Activated CD8-positive, alpha-beta memory T cell treated with anti-CD3 and anti-CD28 coated beads, Interleukin-2, amount 10 ng/mL, durations not matched to agents 7 days and 5 days (primary cell): ENCODE data around the gene SERTM1. TPM values are rescaled to one million over a fixed set of nuclear protein-coding genes. Genes with fewer than 3 reads are reported as not detected.

Experiments used
- ATAC-seq: fragments of 150-1000 bp; cut with Tn5 transposase; one replicate; pipeline ENCODE4 v1.10.0; 2021; ENCODE audit warnings: moderate library complexity
- CTCF ChIA-PET: fragments of 350-600 bp; sonication (Branson Sonifier 250); formaldehyde crosslinking; loops from one replicate; lab custom pipeline; 2021; ENCODE audit warnings: antibody characterized with exemption; lab: Charles Lee
- DNase-seq: peaks from one replicate; pipeline ENCODE4 v3.0.0-alpha.2; 2020
- H3K27ac Mint-ChIP-seq: one replicate; pipeline ENCODE4 v1.8.0; 2021; ENCODE audit warnings: mild to moderate bottlenecking, mixed read lengths
- H3K27me3 Mint-ChIP-seq: one replicate; pipeline ENCODE4 v1.8.0; 2021; ENCODE audit warnings: mixed read lengths
- H3K36me3 Mint-ChIP-seq: one replicate; pipeline ENCODE4 v1.8.0; 2021; ENCODE audit warnings: mild to moderate bottlenecking, mixed read lengths
- H3K4me1 Mint-ChIP-seq: one replicate; pipeline ENCODE4 v1.8.0; 2021; ENCODE audit warnings: mixed read lengths
- H3K4me3 Mint-ChIP-seq: one replicate; pipeline ENCODE4 v1.8.0; 2021; ENCODE audit warnings: mild to moderate bottlenecking, moderate library complexity, mixed read lengths
- H3K9me3 Mint-ChIP-seq: one replicate; pipeline ENCODE4 v1.8.0; 2022; ENCODE audit warnings: low read depth, mixed read lengths
- total RNA-seq, 2 experiments: library from RNA; stranded (reverse); gene quantifications; one replicate each; pipeline ENCODE4 v1.2.3, GENCODE V29; 2021

SERTM1 gene
- total RNA-seq, 2 experiments from 2014 or later, result not detected

DNA sequence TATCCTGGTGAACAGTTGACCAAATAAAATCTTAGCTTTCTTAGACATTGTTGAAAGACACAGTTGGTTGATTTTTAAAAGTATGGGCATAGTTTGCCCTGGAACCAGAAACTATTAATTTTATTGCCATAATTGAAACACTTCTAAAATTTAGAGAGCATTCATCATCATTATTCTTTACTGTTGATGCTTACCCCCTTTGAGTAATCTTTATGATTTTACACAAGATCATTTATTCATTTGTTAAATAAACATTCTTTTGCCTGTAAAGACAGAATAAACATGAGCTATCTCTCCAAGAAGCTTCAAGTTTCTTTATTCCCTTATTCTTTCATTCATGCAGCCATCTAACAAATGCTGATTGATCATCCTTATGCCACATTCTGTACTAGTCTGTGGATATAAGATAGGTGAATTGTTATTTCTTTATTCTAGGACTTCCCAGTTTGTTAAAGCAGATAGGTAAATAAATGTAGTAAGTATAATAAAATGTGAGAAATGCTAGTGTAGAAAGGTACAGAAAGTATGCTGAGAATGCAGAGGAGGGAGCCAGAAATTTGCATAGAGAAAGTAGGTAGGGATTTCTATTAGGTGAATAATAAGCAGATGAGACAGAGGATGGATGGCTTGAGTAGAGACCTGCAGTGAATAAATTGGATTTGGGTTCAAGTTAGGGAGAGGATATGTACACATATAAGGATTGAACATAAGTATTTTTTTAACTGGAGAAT, 8.2 kb downstream of the SERTM1 start:
- Mint-ChIP-seq H3K9me3 (no peaks in the 10 kb centered on the region), H3K4me1 (no peaks in the 10 kb centered on the region), H3K27ac (no peak overlapping the region)

DNA sequence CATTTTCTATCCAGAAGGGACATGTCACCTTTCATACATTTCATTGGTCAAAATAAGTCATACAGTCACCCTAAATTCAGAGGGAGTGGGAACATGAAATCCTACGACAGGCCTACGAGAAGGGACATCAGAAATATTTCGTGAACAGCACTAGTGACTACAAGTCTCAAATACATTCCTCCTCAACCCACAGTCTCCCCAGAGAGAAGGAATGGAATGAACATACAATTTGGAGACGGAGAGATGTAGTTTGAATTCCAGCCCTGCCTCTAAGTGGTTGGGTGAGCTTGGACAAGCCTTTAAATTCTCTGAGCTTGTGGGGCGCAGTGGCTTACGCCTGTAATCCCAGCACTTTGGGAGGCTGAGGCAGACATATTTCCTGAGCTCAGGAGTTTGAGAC, 9.9 kb downstream of the SERTM1 start:
- ATAC-seq (no peak), DNase-seq (no peak)
- CTCF ChIA-PET, result no interaction called here
- Mint-ChIP-seq H3K4me1 (no peaks in the 10 kb centered on the region), H3K27me3 (no peaks in the 10 kb centered on the region), H3K27ac (no peak overlapping the region), H3K4me3 (no peak overlapping the region), H3K36me3 (no peaks in the 10 kb centered on the region), H3K9me3 (no peaks in the 10 kb centered on the region)

More for the DNA sequence above, 8.2 kb downstream of the SERTM1 start:
- DNase-seq (no peak), ATAC-seq (no peak)
- Mint-ChIP-seq H3K4me3 (no peak overlapping the region), H3K27me3 (peaks cover 5% of the 10 kb centered on the region), H3K36me3 (no peaks in the 10 kb centered on the region)
- CTCF ChIA-PET, result no interaction called here

DNA sequence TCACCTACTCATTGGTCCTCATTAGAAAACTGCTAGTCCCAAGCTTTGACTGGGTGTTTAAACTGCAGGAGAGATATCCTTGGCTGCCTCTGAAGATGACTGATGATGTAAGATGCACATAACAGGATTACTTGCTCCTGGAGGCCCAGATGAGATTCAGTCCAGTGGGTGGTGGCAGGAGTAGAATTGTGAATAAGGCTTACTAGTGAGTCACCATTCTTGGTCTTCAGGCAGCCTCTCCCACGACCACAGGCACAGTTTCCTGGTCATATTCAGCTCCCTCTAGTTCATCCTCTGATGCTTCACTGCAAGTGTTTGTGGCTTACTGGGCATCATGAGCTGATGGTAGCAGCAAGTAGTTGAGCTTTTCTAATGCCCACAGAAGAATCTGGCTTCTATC, 12.1 kb downstream of the SERTM1 start:
- no peaks in the 10 kb centered on the region for H3K36me3 Mint-ChIP-seq
- H3K4me1 Mint-ChIP-seq, result no peaks in the 10 kb centered on the region
- DNase-seq (no peak), ATAC-seq (no peak)
- H3K27me3 Mint-ChIP-seq, result no peaks in the 10 kb centered on the region
- no peaks in the 10 kb centered on the region for H3K9me3 Mint-ChIP-seq
- no peak overlapping the region for H3K4me3 Mint-ChIP-seq
- H3K27ac Mint-ChIP-seq, result no peak overlapping the region
- CTCF ChIA-PET, result no interaction called here

DNA sequence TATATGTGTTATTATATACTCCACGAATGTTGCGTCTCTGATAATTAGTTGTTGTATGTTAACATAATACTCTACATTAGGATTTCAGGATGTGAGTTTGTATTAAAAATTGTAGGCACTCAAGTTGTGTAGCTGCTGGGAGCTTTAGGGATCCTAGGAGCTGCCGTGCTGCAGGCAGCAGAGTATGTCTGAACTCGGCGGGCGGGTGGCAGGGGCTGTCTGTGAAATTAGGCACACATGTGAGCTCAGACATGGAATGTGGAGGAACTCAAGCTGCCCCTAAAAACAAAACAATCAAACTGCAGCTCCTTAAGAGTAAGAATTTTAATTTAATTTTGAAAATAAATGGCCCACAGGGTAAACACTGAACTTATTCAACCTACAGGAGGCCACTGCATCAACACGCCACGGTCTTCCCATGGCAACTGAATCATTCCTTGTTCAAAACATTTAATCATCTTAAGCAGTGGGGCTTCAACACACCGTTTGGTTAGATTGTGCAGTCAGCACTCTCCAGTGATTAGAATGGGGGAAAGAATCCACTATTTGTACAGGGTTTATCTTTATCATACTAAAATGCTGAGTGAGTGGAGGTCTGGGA, 22.7 kb downstream of the SERTM1 start:
- DNase-seq (no peak), ATAC-seq (no peak)
- peaks cover 12% of the 10 kb centered on the region for H3K27me3 Mint-ChIP-seq
- H3K36me3 Mint-ChIP-seq, result no peaks in the 10 kb centered on the region
- H3K27ac Mint-ChIP-seq, result no peak overlapping the region
- H3K4me3 Mint-ChIP-seq, result no peak overlapping the region
- H3K9me3 Mint-ChIP-seq, result no peaks in the 10 kb centered on the region
- CTCF ChIA-PET, result no interaction called here
- no peaks in the 10 kb centered on the region for H3K4me1 Mint-ChIP-seq

DNA sequence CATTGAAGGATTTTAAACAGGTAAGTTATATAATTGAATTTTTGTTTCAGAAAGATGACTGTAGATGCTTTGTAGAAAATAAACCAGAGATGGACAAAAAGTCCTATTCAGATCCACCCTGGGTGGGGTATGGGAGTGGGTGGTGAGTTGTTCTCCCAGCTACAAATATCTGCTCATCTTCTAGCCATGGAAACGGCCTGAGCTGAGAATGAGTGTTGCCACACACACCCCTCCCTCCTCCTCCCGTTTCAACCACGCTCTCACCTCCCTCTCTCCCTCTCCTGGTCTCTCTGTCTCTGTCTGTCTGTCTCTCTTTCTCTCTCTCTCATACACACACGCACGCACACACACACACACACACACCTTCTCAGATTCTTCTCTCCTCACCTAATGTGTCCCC, 26.4 kb downstream of the SERTM1 start:
- Mint-ChIP-seq H3K4me3 (no peak overlapping the region), H3K36me3 (no peaks in the 10 kb centered on the region), H3K9me3 (no peaks in the 10 kb centered on the region), H3K4me1 (no peaks in the 10 kb centered on the region), H3K27me3 (peaks cover 11% of the 10 kb centered on the region), H3K27ac (no peak overlapping the region)
- CTCF ChIA-PET, result no interaction called here
- ATAC-seq, result no peak
- no peak for DNase-seq

DNA sequence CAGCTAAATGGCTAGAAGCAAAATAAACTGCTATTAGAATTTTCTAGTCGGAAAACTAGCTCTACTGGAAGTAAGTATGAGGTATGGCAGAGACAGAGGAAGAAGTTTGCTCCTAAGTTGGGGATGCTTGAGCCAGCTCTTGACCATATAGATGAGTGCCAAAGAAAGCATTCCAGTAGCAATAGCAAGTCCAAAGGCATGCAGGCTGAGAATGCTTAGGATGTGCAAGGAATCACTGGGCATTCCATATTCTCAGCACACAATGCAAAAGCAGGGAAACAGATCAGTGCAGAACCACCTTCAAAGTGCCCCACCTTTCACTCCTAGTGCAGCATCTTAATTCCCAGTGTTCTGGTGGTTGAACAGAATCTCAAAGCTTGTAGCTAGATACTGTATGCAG, 32.9 kb downstream of the SERTM1 start:
- no peaks in the 10 kb centered on the region for H3K27me3 Mint-ChIP-seq
- H3K36me3 Mint-ChIP-seq, result no peaks in the 10 kb centered on the region
- ATAC-seq (no peak), DNase-seq (no peak)
- no peaks in the 10 kb centered on the region for H3K9me3 Mint-ChIP-seq
- CTCF ChIA-PET, result no interaction called here
- no peak overlapping the region for H3K27ac Mint-ChIP-seq
- H3K4me3 Mint-ChIP-seq, result no peak overlapping the region
- H3K4me1 Mint-ChIP-seq, result no peaks in the 10 kb centered on the region

DNA sequence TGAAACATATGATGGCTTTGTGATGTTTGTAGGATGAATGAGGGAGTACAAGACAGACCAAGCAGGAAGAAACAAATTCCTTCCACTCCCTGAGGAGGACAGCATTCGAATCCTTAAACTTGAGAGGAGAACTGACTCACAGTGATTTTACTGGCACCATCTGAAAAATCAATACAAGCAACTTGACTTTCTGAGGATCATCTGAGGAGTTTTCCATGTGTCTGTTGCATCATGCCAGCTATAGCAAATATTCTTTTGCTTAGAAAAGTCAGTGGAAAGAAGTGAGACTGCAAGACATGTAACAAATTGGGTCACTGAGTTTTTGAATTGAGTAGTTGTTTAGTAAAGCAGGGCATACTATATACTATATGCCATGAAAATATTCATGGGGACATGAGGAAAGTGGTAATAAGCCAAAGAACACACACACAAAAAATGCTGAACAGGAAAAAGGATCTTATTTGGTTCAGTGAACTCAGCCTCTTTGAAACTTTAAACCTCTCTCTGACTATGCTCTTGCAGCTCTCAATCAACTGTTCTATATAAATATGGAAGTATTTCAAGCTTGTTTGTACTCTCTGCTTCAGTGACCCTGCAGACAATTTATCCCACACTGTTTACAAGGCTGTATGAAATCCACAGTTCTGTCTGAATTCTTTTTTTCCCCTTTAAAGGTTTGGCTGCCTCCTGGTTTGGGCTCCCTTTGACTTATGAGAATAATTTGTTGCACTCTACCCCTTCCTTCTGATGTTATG, 35.5 kb downstream of the SERTM1 start:
- H3K27ac Mint-ChIP-seq, result no peak overlapping the region
- no peaks in the 10 kb centered on the region for H3K4me1 Mint-ChIP-seq
- H3K27me3 Mint-ChIP-seq, result peaks cover 3% of the 10 kb centered on the region
- no peaks in the 10 kb centered on the region for H3K9me3 Mint-ChIP-seq
- no peak overlapping the region for H3K4me3 Mint-ChIP-seq
- CTCF ChIA-PET, result no interaction called here
- H3K36me3 Mint-ChIP-seq, result no peaks in the 10 kb centered on the region
- DNase-seq (no peak), ATAC-seq (no peak)

DNA sequence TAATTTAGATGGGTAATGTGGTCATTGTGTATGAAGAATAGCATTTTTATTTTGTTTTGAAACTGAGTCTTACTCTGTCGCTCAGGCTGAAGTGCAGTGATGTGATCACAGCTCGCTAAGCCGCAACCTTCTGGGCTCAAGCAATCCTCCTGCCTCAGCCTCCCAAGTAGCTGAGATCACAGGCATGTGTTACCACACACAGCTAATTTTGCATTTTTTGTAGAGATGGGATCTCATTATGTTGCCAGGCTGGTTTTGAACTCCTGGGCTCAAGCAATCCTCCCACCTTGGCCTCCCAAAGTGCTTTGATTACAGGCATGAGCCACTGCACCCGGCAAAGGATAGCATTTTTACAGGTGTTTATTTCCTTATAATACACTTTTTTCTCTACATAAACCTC, 36.6 kb downstream of the SERTM1 start:
- Mint-ChIP-seq H3K4me1 (no peaks in the 10 kb centered on the region), H3K27me3 (peaks cover 3% of the 10 kb centered on the region), H3K9me3 (no peaks in the 10 kb centered on the region), H3K27ac (no peak overlapping the region), H3K4me3 (no peak overlapping the region), H3K36me3 (no peaks in the 10 kb centered on the region)
- no peak for ATAC-seq
- no peak for DNase-seq
- CTCF ChIA-PET, result no interaction called here

DNA sequence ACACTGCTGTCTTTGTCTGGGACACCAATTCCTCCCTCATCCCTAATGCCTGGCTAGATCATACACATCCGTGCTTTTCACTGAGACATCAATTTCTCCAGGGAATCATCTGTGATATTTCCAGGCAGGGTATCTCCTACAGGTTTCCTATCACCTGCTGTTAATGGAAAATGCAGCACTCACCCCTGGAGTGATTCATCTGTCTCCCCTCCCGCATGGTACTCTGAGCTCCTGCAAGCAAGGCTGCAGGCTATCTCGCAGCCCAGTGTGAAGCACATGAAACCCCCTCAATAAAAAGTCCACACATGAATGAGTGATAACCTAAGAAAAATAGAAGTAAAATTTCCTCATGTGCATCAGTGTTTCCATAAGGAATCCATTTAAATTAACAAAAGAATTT, 38.5 kb downstream of the SERTM1 start:
- DNase-seq (no peak), ATAC-seq (no peak)
- Mint-ChIP-seq H3K4me1 (no peaks in the 10 kb centered on the region), H3K27ac (no peak overlapping the region), H3K4me3 (no peak overlapping the region), H3K36me3 (no peaks in the 10 kb centered on the region), H3K27me3 (peaks cover 3% of the 10 kb centered on the region), H3K9me3 (no peaks in the 10 kb centered on the region)
- CTCF ChIA-PET, result no interaction called here

DNA sequence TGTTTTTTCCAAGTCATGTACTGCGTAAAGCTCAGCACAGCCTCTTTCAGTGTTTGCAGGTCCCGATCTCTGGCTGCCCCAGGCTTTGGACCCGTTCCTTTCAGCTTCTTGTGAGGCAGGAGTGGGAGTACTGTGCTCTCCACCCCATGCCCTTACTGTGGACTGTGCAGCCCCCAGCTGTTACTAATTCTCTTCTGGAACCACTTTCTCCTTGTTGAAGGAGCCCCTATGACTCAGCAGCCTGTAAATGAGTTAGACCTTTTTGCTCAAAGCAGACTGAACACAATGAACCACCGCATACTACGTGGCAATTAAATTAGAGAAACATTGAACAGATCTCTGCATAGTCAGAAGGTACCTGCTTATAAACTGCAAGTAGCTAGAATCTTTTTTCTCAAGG, 39.0 kb downstream of the SERTM1 start:
- ATAC-seq, result no peak
- Mint-ChIP-seq H3K27me3 (peaks cover 3% of the 10 kb centered on the region), H3K27ac (no peak overlapping the region), H3K36me3 (no peaks in the 10 kb centered on the region), H3K9me3 (no peaks in the 10 kb centered on the region), H3K4me3 (no peak overlapping the region), H3K4me1 (no peaks in the 10 kb centered on the region)
- DNase-seq, result no peak
- CTCF ChIA-PET, result no interaction called here

DNA sequence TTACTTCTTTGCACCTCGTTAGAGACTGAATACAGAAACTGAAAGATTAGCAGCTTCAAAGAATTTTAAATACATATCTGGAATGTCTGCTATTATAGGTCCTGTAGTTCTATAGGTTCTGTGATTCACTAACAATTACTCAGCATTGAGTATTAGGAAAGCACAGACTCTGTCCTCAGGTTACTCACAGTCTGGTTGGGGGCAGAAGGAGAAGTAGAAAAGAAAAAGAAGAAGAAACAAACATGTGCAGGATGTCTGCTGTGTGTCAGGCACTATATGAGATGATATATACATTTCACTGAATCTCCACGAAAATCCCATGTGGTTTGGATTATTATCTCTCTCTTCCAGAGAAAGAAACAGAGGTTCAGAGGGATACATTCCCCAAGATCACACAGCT, 40.1 kb downstream of the SERTM1 start:
- CTCF ChIA-PET, result interaction anchor here (0.8 kb wide), 1 partner anchor 18 kb away, joined by 3 read pairs; no protein-coding TSS in a partner anchor
- Mint-ChIP-seq H3K4me3 (no peak overlapping the region), H3K27me3 (peaks cover 3% of the 10 kb centered on the region), H3K27ac (no peak overlapping the region), H3K9me3 (no peaks in the 10 kb centered on the region), H3K4me1 (no peaks in the 10 kb centered on the region), H3K36me3 (no peaks in the 10 kb centered on the region)
- DNase-seq (no peak), ATAC-seq (no peak)

DNA sequence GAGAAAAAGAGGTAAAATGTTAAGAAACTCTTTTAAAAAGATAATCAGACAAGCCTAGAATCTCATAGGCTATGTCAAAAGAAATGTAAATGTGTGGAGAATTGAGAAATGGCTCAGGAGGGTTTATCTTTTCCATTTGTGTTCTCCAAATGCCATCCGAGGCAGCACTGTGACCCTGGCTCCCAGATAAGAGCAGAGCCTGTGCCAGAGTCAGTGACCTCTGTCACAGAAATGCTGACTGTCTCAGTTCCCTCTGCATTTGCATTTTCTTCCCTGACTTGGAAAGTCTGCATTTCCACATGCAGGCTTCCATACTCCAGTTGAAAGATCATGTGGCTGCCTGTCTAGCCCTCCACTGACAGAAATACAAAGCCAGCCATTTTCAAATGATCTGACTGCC, 42.0 kb downstream of the SERTM1 start:
- DNase-seq (no peak), ATAC-seq (no peak)
- CTCF ChIA-PET, result no interaction called here
- Mint-ChIP-seq H3K36me3 (no peaks in the 10 kb centered on the region), H3K4me1 (no peaks in the 10 kb centered on the region), H3K27me3 (peaks cover 3% of the 10 kb centered on the region), H3K9me3 (no peaks in the 10 kb centered on the region), H3K27ac (no peak overlapping the region), H3K4me3 (no peak overlapping the region)

DNA sequence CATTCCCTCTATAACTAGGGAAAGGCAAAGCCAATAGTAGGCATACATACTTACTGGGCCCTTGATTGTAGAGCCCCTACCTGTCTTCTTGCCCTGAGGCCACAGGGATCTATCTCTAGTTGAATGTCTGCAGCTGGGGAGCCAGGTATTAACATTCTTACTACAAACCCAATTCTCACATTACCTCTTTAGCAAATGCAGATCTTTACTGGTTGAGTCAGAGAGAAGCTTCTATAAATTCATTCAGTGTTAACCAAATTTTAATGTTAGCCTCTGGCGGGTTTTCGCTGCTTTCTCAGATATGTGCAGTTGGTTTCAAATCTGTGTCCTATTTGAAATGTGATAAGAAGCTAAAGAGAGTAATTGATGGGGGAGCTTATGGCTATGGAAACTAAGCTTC, 43.2 kb downstream of the SERTM1 start:
- no peak for ATAC-seq
- no peaks in the 10 kb centered on the region for H3K4me1 Mint-ChIP-seq

More for the DNA sequence above, 43.2 kb downstream of the SERTM1 start:
- no peaks in the 10 kb centered on the region for H3K36me3 Mint-ChIP-seq
- CTCF ChIA-PET, result interaction anchor here (1.0 kb wide), 1 partner anchor 18 kb away, joined by 3 read pairs; no protein-coding TSS in a partner anchor
- no peak for DNase-seq
- no peak overlapping the region for H3K27ac Mint-ChIP-seq
- no peaks in the 10 kb centered on the region for H3K9me3 Mint-ChIP-seq
- H3K4me3 Mint-ChIP-seq, result no peak overlapping the region
- peaks cover 7% of the 10 kb centered on the region for H3K27me3 Mint-ChIP-seq
